ENCODE measurements around the gene KCNJ12.

DNA sequence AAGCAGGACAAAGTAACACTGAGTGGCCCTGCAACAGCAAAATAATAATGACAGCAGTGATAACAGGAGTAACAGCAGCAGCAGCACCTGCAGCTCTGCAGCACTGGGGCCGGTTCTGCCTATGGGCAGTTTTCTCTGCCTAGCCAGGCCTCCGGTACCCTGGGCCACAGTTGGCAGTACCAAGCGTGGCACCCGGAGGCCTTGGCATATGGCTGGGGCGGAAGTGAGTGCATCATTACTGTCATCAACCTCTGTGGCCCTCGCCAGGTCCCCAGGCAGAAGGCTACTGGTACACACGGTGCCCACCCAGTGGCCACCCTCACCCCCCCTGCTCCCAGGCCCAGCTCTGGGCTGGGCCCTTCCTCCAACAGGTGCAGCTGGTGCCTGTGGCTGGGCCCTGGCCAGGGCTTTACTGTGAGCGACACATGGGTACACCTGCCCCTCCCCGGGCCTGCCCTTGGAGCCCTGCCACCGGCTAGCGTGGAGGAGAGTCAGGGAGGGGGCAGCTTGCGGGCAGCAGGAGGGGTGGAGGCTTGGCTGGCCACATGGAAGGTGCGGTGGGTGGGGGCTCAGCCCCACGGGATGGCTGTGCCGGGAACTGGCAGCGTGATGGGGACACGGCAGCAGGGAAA is 3.0 kb downstream of the KCNJ12 start:
- TF ChIP-seq, protein P1, sequence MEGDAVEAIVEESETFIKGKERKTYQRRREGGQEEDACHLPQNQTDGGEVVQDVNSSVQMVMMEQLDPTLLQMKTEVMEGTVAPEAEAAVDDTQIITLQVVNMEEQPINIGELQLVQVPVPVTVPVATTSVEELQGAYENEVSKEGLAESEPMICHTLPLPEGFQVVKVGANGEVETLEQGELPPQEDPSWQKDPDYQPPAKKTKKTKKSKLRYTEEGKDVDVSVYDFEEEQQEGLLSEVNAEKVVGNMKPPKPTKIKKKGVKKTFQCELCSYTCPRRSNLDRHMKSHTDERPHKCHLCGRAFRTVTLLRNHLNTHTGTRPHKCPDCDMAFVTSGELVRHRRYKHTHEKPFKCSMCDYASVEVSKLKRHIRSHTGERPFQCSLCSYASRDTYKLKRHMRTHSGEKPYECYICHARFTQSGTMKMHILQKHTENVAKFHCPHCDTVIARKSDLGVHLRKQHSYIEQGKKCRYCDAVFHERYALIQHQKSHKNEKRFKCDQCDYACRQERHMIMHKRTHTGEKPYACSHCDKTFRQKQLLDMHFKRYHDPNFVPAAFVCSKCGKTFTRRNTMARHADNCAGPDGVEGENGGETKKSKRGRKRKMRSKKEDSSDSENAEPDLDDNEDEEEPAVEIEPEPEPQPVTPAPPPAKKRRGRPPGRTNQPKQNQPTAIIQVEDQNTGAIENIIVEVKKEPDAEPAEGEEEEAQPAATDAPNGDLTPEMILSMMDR (IDR thresholded peaks at IDR 0.05), result no peak
- no peak for TF ChIP-seq POLR2A (IDR thresholded peaks at IDR 0.05)

All from transverse colon (tissue), 3 donors.